ENCODE data around the gene RUNX3. TPM values are rescaled to one million over a fixed set of nuclear protein-coding genes. Genes with fewer than 3 reads are reported as not detected.

RUNX3 gene
- total RNA-seq, 1 experiment from 2014 or later, result 8.6 TPM

DNA sequence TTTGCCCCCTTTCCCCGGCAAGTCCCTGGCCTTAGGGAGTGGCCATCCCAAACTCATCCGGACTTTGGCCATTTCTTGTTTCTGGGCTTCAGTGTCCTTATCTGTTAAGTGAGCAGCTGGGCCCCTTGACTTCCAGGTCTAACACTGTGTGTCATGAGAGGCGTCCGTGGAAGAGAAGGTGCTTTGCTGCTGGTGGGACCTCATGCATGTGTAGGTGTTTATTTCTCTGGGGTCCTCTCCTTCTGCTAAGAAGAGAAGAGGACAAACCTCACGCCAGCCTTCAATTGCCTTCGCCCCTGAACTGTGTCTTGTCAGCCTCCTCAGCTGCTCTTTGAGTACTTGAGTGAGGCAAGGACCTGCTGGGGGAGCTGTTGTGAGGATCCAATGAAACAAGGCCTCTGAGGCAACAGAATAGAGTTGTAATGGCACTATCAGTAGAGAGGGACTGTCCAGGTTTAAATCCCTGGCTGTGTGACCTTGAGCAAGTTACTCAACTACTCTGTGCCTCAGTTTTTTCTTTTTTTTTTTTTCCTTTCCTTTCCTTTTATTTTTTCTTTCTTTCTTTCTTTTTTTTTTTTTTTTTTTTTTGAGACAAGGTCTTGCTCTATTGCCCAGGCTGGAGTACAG lies 72.5 kb downstream of the RUNX3 start:
- ChIA-PET CTCF (no interaction called here), POLR2A (ENCODE audit: low non-redundant PET) (no interaction called here)
- Histone ChIP-seq H3K4me3 (ENCODE audit: low read depth, low read length, poor library complexity, severe bottlenecking) (no peak overlapping the region), H3K36me3 (ENCODE audit: insufficient read depth, low read length, poor library complexity, severe bottlenecking) (no peaks in the 10 kb centered on the region), H3K4me1 (ENCODE audit: insufficient read depth, low read length, poor library complexity, severe bottlenecking) (no peaks in the 10 kb centered on the region), H3K9me3 (ENCODE audit: low read depth, low read length, poor library complexity, severe bottlenecking) (no peaks in the 10 kb centered on the region), H3K27me3 (replicated peaks; ENCODE audit: insufficient read depth, low read depth, low read length, poor library complexity) (no peaks in the 10 kb centered on the region), H3K27ac (ENCODE audit: low read depth, low read length, poor library complexity, severe bottlenecking) (no peak overlapping the region)
- intact Hi-C loops (cut with micrococcal nuclease; ENCODE audit: unreplicated experiment), result no loop called here
- no TSS peak for BruUV-seq (replicated peaks)
- no peak for DNase-seq (ENCODE audit: low spot score)
- TF ChIP-seq EZH2 (IDR thresholded peaks at IDR 0.05; ENCODE audit: borderline replicate concordance, low read depth, low read length, poor library complexity, severe bottlenecking), result no peak
- TF ChIP-seq, protein P1, sequence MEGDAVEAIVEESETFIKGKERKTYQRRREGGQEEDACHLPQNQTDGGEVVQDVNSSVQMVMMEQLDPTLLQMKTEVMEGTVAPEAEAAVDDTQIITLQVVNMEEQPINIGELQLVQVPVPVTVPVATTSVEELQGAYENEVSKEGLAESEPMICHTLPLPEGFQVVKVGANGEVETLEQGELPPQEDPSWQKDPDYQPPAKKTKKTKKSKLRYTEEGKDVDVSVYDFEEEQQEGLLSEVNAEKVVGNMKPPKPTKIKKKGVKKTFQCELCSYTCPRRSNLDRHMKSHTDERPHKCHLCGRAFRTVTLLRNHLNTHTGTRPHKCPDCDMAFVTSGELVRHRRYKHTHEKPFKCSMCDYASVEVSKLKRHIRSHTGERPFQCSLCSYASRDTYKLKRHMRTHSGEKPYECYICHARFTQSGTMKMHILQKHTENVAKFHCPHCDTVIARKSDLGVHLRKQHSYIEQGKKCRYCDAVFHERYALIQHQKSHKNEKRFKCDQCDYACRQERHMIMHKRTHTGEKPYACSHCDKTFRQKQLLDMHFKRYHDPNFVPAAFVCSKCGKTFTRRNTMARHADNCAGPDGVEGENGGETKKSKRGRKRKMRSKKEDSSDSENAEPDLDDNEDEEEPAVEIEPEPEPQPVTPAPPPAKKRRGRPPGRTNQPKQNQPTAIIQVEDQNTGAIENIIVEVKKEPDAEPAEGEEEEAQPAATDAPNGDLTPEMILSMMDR (conservative IDR thresholded peaks at IDR 0.05; ENCODE audit: low read depth, low read length), result no peak; the same call in 1 of the 2 replicates

DNA sequence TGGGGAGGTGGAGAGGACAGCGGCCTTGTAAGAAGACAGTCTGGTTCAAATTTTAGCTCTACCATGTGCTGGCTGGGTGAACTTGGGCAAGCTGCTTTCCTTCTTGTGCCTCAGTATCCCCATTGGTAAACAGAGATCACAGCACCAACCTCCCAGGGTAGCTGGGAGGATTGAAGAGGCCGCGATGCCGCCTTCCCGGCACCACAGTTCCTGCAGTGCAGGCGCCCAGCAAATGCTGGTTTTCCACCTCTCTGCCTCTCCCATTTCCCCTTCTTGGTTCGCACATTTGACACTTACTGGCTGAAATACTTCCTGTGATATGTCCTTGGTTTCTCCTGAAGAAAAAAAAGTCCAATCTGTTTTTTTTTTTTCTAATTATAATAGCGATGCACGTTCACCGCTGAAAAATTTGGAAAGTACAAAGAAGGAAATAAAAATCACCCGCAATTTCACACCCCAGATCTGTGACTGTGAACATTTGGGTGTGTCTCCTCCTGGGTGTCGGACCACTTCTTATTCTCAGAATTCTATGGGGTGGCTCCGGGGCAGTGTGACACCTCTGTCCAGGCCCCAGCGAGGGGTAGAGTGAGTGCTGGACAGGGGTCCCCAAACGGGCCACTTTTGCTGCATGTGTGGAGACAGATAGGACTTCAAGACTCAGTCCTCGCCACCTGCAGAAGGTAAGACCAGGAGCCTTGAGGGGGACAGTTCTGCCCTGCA lies 73.1 kb downstream of the RUNX3 start:
- no peak for DNase-seq (ENCODE audit: low spot score)
- intact Hi-C loops (cut with micrococcal nuclease; ENCODE audit: unreplicated experiment), result no loop called here
- BruUV-seq (replicated peaks), result no TSS peak
- ChIA-PET CTCF (no interaction called here), POLR2A (ENCODE audit: low non-redundant PET) (no interaction called here)
- TF ChIP-seq, protein P1 (conservative IDR thresholded peaks at IDR 0.05; ENCODE audit: low read depth, low read length), result no peak
- TF ChIP-seq EZH2 (IDR thresholded peaks at IDR 0.05; ENCODE audit: borderline replicate concordance, low read depth, low read length, poor library complexity, severe bottlenecking), result no peak
- Histone ChIP-seq H3K27ac (ENCODE audit: low read depth, low read length, poor library complexity, severe bottlenecking) (no peak overlapping the region), H3K27me3 (replicated peaks; ENCODE audit: insufficient read depth, low read depth, low read length, poor library complexity) (no peaks in the 10 kb centered on the region), H3K4me3 (ENCODE audit: low read depth, low read length, poor library complexity, severe bottlenecking) (no peak overlapping the region), H3K4me1 (ENCODE audit: insufficient read depth, low read length, poor library complexity, severe bottlenecking) (no peaks in the 10 kb centered on the region), H3K36me3 (ENCODE audit: insufficient read depth, low read length, poor library complexity, severe bottlenecking) (no peaks in the 10 kb centered on the region), H3K9me3 (ENCODE audit: low read depth, low read length, poor library complexity, severe bottlenecking) (no peaks in the 10 kb centered on the region)

DNA sequence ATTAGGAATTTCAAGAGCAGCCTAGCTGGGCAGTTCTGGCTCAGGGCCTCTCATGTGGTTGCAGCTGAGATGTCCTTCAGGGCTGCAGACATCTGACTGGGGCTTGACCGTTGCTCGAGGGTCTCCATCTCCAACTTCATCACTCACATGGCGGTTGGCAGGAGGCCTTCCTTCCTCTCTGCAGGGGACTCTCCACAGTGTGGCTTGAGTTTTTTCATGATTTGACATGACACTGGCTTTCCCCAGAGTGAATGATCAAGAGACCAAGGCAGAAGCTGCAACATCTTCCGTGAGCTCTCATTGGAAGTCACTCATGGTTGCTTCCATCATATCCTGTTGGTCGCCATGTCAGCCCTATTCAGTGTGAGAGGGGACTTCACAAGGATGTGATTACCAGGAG lies 74.6 kb downstream of the RUNX3 start:
- H3K4me3 ChIP-seq (ENCODE audit: low read depth, low read length, poor library complexity, severe bottlenecking), result no peak overlapping the region
- no peaks in the 10 kb centered on the region for H3K27me3 ChIP-seq (replicated peaks; ENCODE audit: insufficient read depth, low read depth, low read length, poor library complexity)
- no peaks in the 10 kb centered on the region for H3K9me3 ChIP-seq (ENCODE audit: low read depth, low read length, poor library complexity, severe bottlenecking)
- intact Hi-C loops (cut with micrococcal nuclease; ENCODE audit: unreplicated experiment), result no loop called here
- DNase-seq (ENCODE audit: low spot score), result no peak
- H3K27ac ChIP-seq (ENCODE audit: low read depth, low read length, poor library complexity, severe bottlenecking), result no peak overlapping the region
- H3K4me1 ChIP-seq (ENCODE audit: insufficient read depth, low read length, poor library complexity, severe bottlenecking), result no peaks in the 10 kb centered on the region
- TF ChIP-seq EZH2 (IDR thresholded peaks at IDR 0.05; ENCODE audit: borderline replicate concordance, low read depth, low read length, poor library complexity, severe bottlenecking), result no peak
- TF ChIP-seq, protein P1 (conservative IDR thresholded peaks at IDR 0.05; ENCODE audit: low read depth, low read length), result no peak
- ChIA-PET POLR2A (ENCODE audit: low non-redundant PET) (no interaction called here), CTCF (no interaction called here)
- BruUV-seq (replicated peaks), result no TSS peak
- no peaks in the 10 kb centered on the region for H3K36me3 ChIP-seq (ENCODE audit: insufficient read depth, low read length, poor library complexity, severe bottlenecking)
